Astrocyte of the spinal cord (primary cell): ENCODE measurements around the gene EGFLAM.

ENCODE experiments used
- DNase-seq: peaks from one replicate; pipeline ENCODE4 v3.0.0; 2011; ENCODE audit warnings: low read depth, low spot score
- H3K4me3 ChIP-seq: 2 replicates; pipeline ENCODE4 v1.5.1; 2011; ENCODE audit warnings: low read depth, mild to moderate bottlenecking, low read length, moderate library complexity
- CTCF ChIP-seq: IDR thresholded peaks from 2 replicates; pipeline ENCODE4 v1.5.1; 2012; ENCODE audit warnings: low read depth, mild to moderate bottlenecking, low read length, inconsistent platforms
- in situ Hi-C: cut with HindIII; loops from 2 replicates; pipeline ENCODE4 v1.10.0; 2017; ENCODE audit warnings: low sequenced_read_pairs

The EGFLAM gene

GRCh38 chr5:38360323-38361061 is 102.1 kb downstream of the EGFLAM start:
- in situ Hi-C loops = no loop called here
- H3K4me3 ChIP-seq = no peak overlapping the region
- TF ChIP-seq CTCF = no peak
- DNase-seq = no peak

GRCh38 chr5:38362713-38363112 is 104.4 kb downstream of the EGFLAM start:
- no peak for TF ChIP-seq CTCF
- in situ Hi-C loops = no loop called here
- DNase-seq = no peak
- no peak overlapping the region for H3K4me3 ChIP-seq

- in situ Hi-C loops = no loop called here
- no peak for TF ChIP-seq CTCF
- DNase-seq = no peak
- H3K4me3 ChIP-seq = no peak overlapping the region
Measured at GRCh38 chr5:38364825-38365224, 106.5 kb downstream of the EGFLAM start.

- no peak for DNase-seq
- no peak overlapping the region for H3K4me3 ChIP-seq
- in situ Hi-C loops = no loop called here
- no peak for TF ChIP-seq CTCF
Measured at GRCh38 chr5:38367410-38367809, 109.1 kb downstream of the EGFLAM start.

GRCh38 chr5:38367966-38368365 is 109.6 kb downstream of the EGFLAM start:
- no peak for TF ChIP-seq CTCF
- no peak overlapping the region for H3K4me3 ChIP-seq
- in situ Hi-C loops = no loop called here
- DNase-seq = no peak

- in situ Hi-C loops = no loop called here
- H3K4me3 ChIP-seq = no peak overlapping the region
- TF ChIP-seq CTCF = no peak
- DNase-seq = no peak
Measured at GRCh38 chr5:38369692-38370091, 111.3 kb downstream of the EGFLAM start.
